ENCODE measurements around the gene NFIX.

Gene NFIX

DNA sequence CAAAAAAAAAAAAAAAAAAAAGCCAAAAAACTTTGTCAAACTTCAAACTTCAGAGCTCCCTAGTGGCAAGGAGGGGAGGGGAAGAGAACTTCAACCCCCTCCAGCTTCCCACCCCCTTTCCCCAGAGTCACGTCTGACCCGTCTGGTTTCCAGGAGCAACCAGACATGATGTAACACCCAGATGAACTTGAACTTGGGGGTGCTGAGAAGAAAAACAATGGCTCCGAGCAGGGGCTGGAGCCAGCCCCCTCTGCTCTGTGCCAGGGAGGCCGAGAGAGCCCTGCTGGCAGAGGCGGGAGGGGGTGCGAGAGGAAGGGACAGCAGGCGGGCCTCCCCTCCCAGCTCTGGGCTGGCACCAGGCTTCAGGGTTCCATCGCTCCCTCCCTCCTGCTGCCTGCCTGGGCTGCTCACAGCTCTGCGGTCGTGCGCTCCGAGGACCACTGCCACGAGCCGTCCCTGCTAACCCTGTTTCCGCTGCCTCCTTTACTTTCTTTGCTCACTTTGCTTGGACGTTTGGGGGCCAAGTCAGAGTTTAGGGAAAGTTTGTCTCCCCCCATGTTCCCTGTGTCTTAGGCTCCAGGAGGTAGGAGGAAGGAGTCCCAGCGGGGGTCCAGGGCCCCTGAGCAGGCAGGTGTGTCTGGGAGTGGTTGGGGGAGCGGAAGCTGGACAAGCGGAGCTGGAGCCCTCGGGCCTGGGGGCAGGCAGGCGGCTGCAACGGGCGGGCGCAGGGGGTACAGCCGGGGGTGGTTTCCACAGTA is 96.3 kb downstream of the NFIX start:
- no peak for DNase-seq (ENCODE audit: low read depth, low spot score)

DNA sequence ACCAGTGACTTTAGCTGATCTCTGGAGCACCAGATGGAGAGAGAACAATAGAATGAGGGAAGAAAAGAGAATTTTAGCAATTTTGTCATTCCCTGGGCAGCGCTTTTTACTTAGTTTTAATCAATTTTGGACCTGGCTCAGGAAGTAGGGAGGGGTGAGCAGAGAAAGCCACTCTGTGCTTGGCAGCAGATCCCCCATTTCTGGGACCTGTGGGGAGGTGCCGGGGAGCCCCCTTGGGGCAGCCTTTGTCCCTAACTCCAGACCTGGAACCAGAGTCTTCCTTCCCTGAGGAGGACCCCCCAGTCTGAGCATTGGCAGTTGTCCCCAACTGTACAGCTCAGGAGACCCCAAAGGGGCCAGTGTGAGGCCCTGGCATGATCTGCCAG is 96.9 kb downstream of the NFIX start:
- no peak for DNase-seq (ENCODE audit: low read depth, low spot score)

DNA sequence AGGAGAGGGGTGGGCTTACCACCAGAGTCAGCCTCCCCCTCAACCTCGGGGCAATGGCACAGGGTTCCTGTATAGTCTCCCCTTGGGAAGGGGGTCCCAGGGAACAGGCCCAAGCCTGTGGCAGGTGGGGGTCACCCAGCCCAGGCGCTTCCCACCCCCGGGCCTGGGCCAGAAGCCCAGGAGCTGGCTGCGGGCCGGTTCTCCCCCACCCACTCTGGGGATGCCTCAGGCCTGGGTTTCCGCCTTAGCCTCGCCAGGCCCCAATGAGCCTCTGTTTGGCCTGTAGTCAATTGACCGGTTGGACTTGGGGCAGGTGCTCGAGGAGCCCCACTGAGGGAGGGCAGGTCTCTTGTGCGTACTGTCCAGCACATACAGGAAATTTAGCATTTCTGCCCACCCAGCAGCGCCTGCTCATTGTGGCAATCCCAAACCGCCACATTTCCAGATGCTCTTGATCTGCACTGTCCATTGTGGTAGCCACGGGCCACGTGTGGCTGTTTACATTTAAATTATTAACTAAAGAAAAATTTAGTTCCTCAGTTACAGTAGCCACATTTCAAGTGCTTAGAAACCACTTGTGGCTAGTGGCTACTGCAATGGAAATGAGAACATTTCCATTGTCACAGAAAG is 97.4 kb downstream of the NFIX start:
- no peak for DNase-seq (ENCODE audit: low read depth, low spot score)

DNA sequence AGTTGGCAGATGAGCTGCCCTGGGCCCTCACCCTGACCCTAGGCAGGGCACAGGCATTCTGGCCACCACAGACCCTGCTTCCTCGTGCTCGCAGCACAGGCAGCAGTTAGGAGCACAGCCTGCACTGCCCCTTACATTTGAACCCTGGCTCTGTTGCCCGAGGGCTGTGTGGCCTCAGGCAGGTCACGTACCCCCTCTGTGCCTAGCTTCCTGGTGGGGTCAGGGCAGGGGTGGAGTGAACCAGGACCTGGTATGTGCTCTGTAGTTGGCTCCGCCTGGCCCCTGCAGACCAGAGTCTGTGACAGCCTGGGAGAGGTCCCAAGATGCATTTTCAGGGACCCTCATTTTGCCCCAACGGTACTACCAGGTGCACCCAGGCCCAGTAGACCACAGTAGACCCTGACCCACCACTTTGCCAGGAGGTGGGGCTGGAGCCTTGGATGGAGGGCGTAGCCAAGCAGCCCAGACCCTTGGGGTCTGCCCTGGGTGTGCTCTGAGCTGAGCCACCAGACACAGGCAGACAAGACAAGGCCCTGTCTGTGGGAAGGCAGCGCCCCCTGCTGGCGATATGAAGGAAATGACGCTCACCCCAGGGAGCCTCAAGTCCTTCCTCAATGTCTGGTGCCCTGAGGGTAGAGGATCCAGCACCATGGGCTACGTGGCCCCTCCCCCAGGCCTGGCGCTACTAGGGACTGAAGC is 98.3 kb downstream of the NFIX start:
- peak; percentile 55 for DNase-seq (ENCODE audit: low read depth, low spot score)

DNA sequence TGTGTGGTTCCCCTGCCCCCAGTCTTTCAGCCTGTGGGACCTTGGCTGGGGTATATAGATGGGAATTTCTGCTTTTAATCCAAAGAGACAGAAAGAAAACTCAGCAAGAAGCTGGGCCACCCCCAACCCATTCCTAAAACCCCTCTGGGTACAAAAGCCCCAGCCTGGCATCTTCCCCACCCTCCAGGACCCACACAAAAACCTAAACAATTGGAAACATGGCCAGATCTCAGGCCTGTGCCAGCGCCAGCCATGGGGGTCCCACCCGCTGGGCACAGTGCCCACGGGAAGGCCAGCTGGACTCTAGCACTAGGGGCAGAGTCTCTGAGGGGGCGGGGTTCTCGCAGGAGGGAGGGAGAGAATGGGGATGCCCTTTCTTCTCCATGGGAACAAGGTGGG is 98.8 kb downstream of the NFIX start:
- no peak for DNase-seq (ENCODE audit: low read depth, low spot score)

DNA sequence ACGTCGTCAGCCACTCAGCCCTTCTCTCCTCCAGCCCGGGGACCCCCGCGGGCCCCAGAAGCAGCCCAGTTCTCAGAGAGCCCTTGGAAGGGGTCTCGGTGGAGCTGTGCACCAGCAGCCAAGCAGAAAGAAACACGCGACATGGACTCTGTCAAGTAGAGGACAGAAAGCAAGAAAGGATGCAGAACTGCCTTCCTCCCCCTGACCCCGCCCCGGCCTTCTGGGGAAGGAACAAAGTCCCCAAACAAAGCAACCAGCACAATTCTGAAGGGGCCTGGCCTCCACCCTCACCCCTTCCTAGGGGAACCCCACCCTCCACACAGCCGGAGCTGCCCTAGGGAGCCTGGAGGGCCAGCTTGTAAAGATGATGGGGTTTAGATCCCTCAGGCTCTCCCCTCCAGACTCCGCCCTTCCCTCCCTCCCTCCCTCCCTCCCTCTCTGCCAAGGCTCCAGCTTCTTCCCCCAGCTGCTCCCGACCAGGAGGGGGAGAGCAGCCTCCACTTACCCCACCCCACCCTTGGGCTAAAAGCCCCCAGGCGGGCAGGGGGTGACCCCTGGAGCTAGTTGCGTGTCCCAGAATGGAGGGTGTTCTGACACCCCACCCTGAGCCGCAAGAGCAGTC is 99.6 kb downstream of the NFIX start:
- DNase-seq (ENCODE audit: low read depth, low spot score), result no peak

DNA sequence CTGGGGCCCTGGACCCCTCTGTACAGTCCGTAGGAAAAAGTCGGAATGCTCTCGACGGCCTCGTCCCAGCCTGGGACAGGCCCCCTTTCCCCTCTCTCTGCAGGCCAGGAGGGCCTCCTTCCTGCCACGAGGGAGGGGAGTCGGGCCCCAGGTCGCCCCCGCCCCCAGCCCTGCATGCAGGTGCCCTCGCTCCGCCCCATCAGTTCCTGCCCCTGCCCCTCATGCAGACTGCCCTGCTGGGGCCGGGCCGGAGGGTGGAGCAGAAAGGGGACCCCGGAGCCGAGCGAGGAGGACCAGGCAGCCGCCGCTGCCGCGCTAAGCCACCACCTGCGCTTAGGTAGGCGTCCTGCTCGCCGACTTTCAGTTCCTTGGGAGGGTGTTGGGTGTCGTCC is 100.1 kb downstream of the NFIX start:
- no peak for DNase-seq (ENCODE audit: low read depth, low spot score)

DNA sequence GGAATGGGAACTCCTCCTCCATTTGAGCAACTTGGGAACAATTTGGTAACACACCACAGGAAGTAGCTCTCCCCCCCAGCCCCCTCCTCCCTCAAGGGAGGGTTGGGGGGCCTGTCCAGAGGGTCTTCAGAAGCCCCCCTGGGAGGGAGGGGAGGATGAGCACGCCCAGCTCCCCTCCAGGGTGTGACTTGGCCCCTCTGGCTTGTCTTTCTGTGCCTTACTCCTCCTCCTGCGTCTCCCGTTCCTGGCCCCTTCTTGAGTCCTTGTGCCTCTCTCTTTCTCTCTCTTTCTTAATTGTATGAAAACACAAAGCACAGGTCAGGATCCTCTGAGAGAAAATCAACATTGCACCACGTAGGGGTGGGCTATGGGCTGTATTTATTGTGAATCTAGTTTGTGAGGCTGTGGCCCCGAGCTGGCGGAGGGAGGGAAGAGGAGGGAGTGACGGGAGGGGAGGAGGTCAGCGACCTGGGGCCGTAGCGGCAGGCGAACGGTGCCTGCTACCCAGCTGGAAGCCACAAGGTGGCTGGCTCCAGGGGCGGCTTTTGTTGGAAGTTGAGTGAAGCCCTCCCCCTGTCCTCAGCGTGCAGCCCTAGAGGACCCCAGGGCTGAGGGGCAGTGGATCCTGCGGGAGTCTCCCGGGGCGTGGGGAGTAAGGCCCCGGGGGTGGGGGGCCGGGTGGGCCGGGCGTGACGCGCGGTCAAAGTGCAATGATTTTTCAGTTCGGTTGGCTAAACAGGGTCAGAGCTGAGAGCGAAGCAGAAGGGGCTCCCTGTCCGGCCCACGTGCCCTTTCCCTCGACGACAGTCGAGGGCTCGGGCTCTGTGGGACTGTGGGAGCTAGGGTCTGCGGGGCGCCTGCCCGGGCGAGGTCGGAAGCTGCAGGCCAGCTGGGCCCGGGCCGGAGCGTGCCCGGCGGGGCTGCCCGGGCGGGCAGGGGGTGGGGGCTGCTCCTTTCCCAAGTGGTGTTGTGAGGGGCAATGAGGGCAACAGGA is 101.0 kb downstream of the NFIX start:
- DNase-seq (ENCODE audit: low read depth, low spot score), result no peak

DNA sequence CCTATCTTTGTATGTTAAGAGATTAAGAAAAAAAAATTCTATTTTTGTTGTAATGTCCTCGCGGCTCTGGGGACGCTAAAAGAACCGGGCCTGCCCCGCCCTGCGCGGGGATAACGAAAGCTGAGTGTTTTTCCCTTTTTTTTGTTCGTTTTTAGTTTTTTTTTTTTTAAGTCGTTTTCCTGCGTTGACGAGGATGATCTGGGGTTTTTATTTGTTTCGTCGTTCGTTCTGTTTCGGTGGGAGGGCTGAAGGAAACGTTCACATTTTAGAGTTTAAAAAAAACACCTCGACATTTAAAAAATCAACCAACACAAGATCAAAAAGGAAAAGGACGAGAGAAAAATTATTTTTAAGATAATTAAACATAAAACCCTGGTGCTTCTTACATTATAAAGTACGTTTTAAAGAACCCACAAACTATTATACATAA is 101.8 kb downstream of the NFIX start:
- DNase-seq (ENCODE audit: low read depth, low spot score), result no peak

DNA sequence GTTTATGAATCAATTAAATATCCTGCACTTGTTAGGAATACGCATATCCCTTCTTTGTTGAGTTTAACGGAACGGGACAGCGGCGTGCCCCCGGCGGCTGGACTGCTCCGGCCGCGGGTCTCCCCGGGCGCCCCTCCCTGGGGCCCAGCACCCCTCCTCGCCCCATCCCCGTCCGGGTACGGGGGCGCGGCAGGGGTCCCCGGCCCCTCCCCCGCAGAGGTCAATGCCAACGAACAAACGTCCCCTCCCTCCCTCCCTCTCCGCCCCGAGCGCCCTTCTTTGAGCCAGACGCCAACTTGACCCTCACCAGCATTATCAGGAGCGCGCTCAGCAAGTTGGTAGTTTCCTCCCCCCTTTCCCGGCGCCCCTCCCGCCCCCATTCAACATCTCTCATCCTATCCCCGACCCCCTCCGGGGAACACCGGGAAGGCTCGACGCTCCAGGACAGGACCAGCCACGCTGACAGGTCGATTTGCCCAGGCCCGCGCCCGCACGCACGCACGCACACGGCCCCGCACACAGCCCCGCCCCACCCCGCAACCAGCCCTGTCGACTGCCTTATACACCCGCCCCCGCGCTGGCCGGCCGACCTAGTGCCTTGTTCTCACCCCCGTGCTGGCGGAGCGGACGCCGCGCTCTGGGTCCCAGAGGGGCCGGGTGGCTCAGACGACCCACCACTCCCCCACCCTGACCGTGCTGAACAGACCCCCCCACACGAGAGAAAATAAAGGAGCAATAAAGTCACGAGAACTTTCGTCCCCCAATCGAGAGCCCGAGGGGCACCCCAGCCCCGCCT is 102.4 kb downstream of the NFIX start:
- no peak for DNase-seq (ENCODE audit: low read depth, low spot score)

DNA sequence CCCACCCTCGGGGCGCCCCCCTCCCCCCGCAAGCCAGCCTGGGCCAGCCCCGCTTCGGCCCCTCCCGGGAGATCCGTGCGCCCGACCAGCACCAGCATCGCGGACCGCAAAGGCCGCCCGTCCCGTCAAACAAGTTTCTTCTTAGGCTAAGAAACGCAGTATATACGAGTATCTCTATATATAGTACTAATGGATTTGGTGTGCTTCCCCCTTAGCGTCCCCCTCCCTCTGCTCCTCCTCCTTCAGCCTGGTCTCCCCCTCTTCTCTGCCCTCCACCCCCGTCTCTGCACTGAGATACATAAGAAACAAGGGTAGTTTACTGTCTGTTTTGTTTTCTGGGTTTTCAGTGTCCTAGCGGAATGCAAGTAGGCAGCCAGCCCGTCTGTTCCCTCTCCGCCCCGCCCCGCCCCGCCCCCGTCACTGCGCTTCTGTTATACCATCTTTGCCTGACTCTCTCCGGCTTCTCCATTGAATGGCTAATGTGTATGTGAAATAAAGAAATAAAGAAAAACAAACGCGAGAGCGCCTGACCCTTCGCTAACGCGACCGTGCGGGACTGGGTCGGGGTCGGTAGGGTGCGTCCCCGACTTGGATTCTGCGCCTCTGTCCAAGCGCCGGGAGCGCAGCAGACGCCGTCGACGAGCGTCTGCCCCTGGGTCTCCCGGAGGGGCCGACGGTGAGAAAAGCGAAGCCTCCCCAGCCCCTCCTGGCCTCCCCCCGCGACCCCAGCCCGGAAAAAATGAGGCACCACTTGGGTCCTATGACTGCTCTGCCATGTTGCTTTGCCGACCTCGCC is 103.2 kb downstream of the NFIX start:
- no peak for DNase-seq (ENCODE audit: low read depth, low spot score)

DNA sequence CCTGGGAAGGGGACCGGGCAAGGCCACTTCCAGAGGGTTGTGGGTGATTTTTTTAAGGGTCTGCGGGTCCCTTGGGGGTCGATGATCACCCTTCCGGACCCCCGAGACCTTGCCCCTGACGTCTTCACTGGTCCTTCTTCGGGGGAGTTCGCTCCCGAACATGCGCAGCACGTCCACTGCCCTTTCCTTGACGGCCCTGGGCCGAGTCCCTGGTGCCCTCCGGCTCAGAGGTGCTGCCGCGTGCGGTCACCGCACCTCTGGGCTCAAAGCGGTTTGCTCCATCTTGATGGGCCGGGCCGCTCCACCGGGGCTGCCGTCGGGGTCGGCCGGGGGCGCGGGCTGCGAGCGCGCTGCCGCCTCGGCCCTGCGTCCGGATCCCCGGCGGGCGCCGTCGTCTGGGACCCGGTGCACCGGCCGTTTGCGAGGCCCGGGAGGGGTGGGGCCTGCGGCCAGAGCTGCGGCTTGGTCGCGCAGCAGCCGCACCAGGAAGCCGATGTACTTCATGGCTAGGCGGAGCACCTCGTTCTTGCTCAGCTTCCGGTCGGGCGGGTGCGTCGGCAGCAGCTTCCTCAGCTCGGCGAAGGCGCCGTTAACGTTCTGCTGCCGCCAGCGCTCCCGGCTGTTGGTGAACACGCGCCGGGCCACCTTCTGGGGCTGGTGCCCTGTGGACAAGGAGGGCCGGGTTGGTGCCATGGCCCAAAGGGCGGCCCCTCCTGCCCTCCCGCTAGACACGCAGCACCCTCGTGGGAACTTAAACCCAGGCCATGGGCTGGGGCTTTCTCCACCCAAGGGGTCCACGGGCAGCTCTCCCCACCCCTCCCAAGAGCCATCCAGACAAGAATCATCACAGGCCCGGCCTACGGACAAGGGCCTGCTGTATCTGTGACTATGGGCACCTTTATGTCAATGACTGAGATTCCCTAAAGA is 104.1 kb downstream of the NFIX start:
- peak; percentile 35 for DNase-seq (ENCODE audit: low read depth, low spot score)

DNA sequence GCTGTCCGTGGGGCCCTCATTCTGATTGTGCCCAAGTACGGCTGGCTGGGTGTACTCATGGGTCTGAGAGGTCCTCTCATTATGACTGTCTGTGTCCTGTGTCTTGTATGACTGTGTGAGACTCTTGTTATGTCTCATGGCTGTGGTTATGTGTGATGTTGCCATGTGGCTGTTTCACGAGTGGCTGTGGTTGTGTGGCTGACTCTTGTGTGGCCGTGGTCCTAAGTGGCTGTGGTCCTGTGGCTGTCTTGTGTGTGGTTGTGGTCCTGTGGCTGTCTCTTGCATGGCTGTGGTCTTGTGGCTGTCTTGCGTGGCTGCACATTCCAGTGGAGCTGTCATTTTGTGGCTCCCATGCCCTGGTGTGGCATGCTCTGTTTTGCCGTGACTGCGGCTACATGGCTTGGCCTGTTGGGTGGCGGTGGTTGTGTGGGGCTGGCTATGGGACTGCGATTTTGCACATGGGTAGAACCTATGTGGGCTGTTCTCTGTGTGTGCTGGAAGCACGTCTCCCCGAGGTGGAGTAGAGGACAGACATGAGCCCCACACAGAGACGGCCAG is 104.8 kb downstream of the NFIX start:
- no peak for DNase-seq (ENCODE audit: low read depth, low spot score)

DNA sequence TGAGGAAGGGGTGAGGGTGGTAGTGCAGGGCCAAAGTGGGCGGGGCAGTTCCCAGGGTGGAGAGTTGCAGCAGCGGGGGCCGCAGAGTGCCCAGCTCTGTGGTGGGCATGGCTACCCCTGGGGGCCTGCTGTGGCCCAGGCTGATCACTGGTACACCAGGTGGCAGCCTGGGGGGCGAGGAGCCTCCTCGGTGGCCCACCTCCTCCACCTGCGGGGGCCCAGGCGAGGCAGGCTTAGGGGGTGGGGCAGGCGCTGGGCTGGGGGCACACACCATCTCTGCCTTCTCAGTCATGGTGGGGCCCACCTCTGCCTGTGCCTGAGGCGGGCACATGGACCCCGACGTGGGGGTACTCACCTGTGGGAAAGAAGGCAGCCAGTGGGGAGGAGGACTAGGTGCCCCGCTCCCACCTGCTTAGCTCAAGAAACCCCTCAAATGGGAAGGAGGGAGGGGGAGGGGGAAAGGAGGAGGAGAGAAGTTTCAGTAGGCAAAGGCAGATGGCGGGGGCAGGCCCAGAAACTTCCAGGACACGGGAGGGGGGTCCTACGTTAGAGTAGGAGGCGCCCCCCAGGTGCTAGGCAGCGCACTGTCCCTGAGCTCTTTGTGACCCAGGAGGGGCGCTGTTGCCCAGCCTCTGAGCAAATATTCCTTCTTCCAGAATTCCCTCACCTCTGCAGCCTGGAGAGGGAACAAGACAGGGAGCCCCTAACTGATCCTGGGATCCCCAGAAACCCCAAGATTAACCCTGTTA is 105.7 kb downstream of the NFIX start:
- no peak for DNase-seq (ENCODE audit: low read depth, low spot score)

DNA sequence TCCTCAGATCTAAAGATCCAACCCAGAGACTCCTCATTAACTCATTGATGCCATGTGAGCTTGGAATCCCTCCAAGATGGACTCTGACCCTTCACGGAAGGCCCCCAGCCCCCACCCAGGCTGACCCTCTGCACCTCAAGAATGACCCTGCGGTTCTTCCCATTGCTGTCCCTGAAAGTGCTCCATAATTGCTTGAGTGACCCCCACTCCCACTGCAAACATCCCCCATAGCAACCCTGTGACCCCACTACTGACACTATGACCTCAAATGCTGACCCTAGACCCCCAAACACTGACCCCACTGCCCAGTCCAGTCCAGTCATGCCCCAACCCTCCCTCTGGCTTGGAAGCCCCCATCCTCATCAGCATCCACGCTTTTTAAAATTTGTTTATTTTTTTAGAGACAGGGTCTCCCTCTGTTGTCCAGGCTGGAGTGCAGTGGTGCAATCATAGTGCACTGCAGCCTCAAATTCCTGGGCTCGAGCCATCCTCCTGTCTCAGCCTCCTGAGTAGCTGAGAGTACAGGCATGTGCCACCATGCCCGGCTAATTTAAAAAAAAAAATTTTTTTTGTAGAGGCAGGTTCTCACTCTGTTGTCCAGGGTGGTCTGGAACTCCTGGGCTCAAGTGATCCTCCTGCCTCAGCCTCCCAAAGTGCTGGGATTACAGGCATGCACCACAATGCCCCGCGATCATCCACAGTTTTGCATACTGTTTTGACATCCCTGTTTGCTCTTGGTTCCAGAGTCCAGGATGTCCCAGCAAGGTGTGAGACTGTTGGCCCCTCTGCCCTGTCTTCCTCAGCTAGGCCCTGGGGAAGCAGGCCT is 106.5 kb downstream of the NFIX start:
- DNase-seq (ENCODE audit: low read depth, low spot score), result no peak

DNA sequence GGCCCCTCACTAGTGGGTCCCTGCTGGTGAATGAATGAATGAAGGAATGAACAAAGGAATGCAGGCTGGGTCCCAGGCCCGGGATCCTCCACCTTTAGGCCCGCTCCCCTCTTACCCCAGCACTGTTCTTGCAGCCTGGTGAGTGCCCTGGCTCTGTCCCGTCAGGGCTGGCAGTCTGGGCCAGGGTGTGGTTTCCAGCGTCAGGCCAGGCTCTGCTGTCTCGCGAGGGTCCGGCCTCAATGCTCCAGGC is 107.1 kb downstream of the NFIX start:
- DNase-seq (ENCODE audit: low read depth, low spot score), result no peak
